Measurements from ENCODE around the gene WDR27. TPM values are rescaled to one million over a fixed set of nuclear protein-coding genes. Genes with fewer than 3 reads are reported as not detected.
A peak's percentile ranks its signal among the peaks of the same experiment; 100 is the strongest.

WDR27 gene
- total RNA-seq, 1 donor from 2014 or later = 59.0 TPM

GRCh38 chr6:169575365-169575764 is 126.5 kb downstream of the WDR27 start:
- TF ChIP-seq, protein P1, sequence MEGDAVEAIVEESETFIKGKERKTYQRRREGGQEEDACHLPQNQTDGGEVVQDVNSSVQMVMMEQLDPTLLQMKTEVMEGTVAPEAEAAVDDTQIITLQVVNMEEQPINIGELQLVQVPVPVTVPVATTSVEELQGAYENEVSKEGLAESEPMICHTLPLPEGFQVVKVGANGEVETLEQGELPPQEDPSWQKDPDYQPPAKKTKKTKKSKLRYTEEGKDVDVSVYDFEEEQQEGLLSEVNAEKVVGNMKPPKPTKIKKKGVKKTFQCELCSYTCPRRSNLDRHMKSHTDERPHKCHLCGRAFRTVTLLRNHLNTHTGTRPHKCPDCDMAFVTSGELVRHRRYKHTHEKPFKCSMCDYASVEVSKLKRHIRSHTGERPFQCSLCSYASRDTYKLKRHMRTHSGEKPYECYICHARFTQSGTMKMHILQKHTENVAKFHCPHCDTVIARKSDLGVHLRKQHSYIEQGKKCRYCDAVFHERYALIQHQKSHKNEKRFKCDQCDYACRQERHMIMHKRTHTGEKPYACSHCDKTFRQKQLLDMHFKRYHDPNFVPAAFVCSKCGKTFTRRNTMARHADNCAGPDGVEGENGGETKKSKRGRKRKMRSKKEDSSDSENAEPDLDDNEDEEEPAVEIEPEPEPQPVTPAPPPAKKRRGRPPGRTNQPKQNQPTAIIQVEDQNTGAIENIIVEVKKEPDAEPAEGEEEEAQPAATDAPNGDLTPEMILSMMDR (IDR thresholded peaks at IDR 0.05; ENCODE audit: unreplicated experiment) = no peak
- Mint-ChIP-seq H3K36me3 (ENCODE audit: low read depth, unreplicated experiment) (peaks cover 27% of the 10 kb centered on the region), H3K4me1 (ENCODE audit: unreplicated experiment) (peaks cover 20% of the 10 kb centered on the region), H3K9me3 (ENCODE audit: unreplicated experiment) (no peaks in the 10 kb centered on the region), H3K4me3 (ENCODE audit: unreplicated experiment) (no peak overlapping the region), H3K27me3 (ENCODE audit: unreplicated experiment) (peaks cover 3% of the 10 kb centered on the region), H3K27ac (ENCODE audit: unreplicated experiment) (no peak overlapping the region)
- no peak for DNase-seq (ENCODE audit: low spot score)

GRCh38 chr6:169574420-169574819 is 127.4 kb downstream of the WDR27 start:
- H3K4me3 Mint-ChIP-seq (ENCODE audit: unreplicated experiment) = peak overlapping the region; percentile 57
- no peaks in the 10 kb centered on the region for H3K9me3 Mint-ChIP-seq (ENCODE audit: unreplicated experiment)
- H3K4me1 Mint-ChIP-seq (ENCODE audit: unreplicated experiment) = peaks cover 17% of the 10 kb centered on the region
- H3K27me3 Mint-ChIP-seq (ENCODE audit: unreplicated experiment) = peaks cover 7% of the 10 kb centered on the region
- H3K36me3 Mint-ChIP-seq (ENCODE audit: low read depth, unreplicated experiment) = peaks cover 21% of the 10 kb centered on the region
- DNase-seq (ENCODE audit: low spot score) = no peak
- H3K27ac Mint-ChIP-seq (ENCODE audit: unreplicated experiment) = no peak overlapping the region
- TF ChIP-seq, protein P1 (IDR thresholded peaks at IDR 0.05; ENCODE audit: unreplicated experiment) = no peak

DNA sequence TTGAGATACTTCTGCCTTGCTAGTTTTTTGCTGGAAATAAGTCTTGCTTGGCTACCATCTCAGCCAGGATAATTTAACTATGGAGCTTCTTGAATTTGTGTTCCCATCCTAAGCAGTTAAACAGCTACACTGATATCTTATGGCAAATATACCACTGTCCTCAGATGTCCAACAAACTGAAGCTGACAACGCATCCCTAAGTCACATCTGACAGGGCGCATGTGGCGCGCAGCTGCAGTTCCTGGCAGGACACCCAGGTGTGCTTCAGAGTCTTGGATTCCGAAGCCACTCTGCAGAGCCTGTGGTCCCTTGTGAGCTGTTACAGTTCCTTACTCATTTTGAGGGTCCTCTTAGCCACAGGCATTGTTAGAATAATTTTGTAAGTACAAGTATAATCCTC is 127.9 kb downstream of the WDR27 start:
- Mint-ChIP-seq H3K36me3 (ENCODE audit: low read depth, unreplicated experiment) (peaks cover 16% of the 10 kb centered on the region), H3K9me3 (ENCODE audit: unreplicated experiment) (no peaks in the 10 kb centered on the region), H3K4me1 (ENCODE audit: unreplicated experiment) (peaks cover 17% of the 10 kb centered on the region), H3K4me3 (ENCODE audit: unreplicated experiment) (no peak overlapping the region), H3K27me3 (ENCODE audit: unreplicated experiment) (peaks cover 7% of the 10 kb centered on the region), H3K27ac (ENCODE audit: unreplicated experiment) (no peak overlapping the region)
- TF ChIP-seq, protein P1 (IDR thresholded peaks at IDR 0.05; ENCODE audit: unreplicated experiment) = no peak
- no peak for DNase-seq (ENCODE audit: low spot score)

DNA sequence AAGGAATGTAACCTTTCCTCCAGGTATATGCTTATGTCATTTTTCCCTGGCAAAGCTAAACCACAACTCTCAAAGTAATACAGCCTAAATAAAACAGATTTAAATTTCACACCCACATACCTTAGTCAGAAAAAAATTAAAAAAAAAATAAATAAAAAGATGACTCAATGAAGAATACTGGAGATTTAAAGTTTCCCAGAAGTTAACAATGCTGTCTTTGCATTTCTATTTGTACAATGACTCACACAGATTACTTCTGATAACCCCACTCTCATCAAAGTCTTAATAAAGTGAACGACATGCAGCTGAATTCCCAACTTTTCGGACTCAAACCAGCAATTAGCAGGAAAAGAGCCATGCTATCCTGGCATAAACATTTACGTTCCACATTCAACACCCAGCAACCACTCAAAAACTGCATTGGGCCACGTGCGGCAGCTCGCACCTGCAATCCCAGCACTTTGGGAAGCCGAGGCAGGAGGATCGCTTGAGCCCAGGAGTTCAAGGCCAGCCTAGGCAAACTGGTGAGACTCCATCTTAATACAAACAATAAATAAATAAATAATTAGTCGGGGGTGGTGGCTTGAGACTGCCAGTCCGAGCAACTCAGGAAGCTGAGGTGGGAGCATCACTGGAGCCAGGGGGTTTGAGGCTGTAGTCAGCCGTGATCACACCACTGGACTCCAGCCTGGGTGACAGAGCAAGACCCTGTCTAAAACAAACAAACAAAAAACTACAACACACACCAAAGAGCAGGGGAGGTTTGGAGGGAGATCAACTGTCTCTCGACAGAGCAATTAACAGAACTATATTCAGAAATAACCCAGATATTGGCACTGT is 130.5 kb downstream of the WDR27 start:
- no peak for DNase-seq (ENCODE audit: low spot score)

More for the DNA sequence above, 130.5 kb downstream of the WDR27 start:
- H3K36me3 Mint-ChIP-seq (ENCODE audit: low read depth, unreplicated experiment) = no peaks in the 10 kb centered on the region
- H3K27ac Mint-ChIP-seq (ENCODE audit: unreplicated experiment) = no peak overlapping the region
- no peaks in the 10 kb centered on the region for H3K9me3 Mint-ChIP-seq (ENCODE audit: unreplicated experiment)
- H3K4me1 Mint-ChIP-seq (ENCODE audit: unreplicated experiment) = peaks cover 15% of the 10 kb centered on the region
- H3K27me3 Mint-ChIP-seq (ENCODE audit: unreplicated experiment) = peaks cover 7% of the 10 kb centered on the region
- TF ChIP-seq, protein P1 (IDR thresholded peaks at IDR 0.05; ENCODE audit: unreplicated experiment) = no peak
- H3K4me3 Mint-ChIP-seq (ENCODE audit: unreplicated experiment) = no peak overlapping the region
